CD8-positive, alpha-beta memory T cell (primary cell): ENCODE measurements around the gene OR51Q1. TPM values are rescaled to one million over a fixed set of nuclear protein-coding genes. Genes with fewer than 3 reads are reported as not detected.

ENCODE experiments used
- polyA plus RNA-seq: library from polyadenylated mRNA; unstranded; fragments of 300-500 nt; fragmentation: Illumina TruSeq; gene quantifications from one replicate; pipeline ENCODE4 v1.2.3, GENCODE V29; 2021
- total RNA-seq, 2 experiments: library from RNA; stranded (reverse); gene quantifications; one replicate each; pipeline ENCODE4 v1.2.3, GENCODE V29; 2021

Gene OR51Q1
- total and polyA plus RNA-seq, 3 experiments from 2014 or later: not detected

Other genes starting within 250 kb of the OR51Q1 start
- not detected for gene OR51V1, start 221.4 kb upstream of the OR51Q1 start, total RNA-seq
- not detected for gene OR51V1, start 221.4 kb upstream of the OR51Q1 start, polyA plus RNA-seq
- not detected for gene HBB, start 195.0 kb upstream of the OR51Q1 start, total RNA-seq
- not detected for gene HBB, start 195.0 kb upstream of the OR51Q1 start, polyA plus RNA-seq
- gene HBD, start 187.6 kb upstream of the OR51Q1 start, total RNA-seq: not detected
- gene HBD, start 187.6 kb upstream of the OR51Q1 start, polyA plus RNA-seq: not detected
- not detected for gene HBG1, start 172.3 kb upstream of the OR51Q1 start, total RNA-seq
- not detected for gene HBG1, start 172.3 kb upstream of the OR51Q1 start, polyA plus RNA-seq
- gene HBG2, start 167.3 kb upstream of the OR51Q1 start, total RNA-seq: not detected
- gene HBG2, start 167.3 kb upstream of the OR51Q1 start, polyA plus RNA-seq: not detected
- not detected for gene HBE1, start 152.2 kb upstream of the OR51Q1 start, total RNA-seq
- gene HBE1, start 152.2 kb upstream of the OR51Q1 start, polyA plus RNA-seq: not detected
- not detected for gene OR51B4, start 120.2 kb upstream of the OR51Q1 start, total RNA-seq
- not detected for gene OR51B4, start 120.2 kb upstream of the OR51Q1 start, polyA plus RNA-seq
- not detected for gene OR51B2, start 97.8 kb upstream of the OR51Q1 start, total RNA-seq
- gene OR51B2, start 97.8 kb upstream of the OR51Q1 start, polyA plus RNA-seq: not detected
- not detected for gene OR51B5, start 78.6 kb upstream of the OR51Q1 start, total RNA-seq
- not detected for gene OR51B5, start 78.6 kb upstream of the OR51Q1 start, polyA plus RNA-seq
- gene OR51B6, start 70.6 kb upstream of the OR51Q1 start, total RNA-seq: not detected
- not detected for gene OR51B6, start 70.6 kb upstream of the OR51Q1 start, polyA plus RNA-seq
- gene OR51M1, start 38.3 kb upstream of the OR51Q1 start, total RNA-seq: not detected
- gene OR51M1, start 38.3 kb upstream of the OR51Q1 start, polyA plus RNA-seq: not detected
- gene OR51I1, start 19.4 kb downstream of the OR51Q1 start, total RNA-seq: not detected
- not detected for gene OR51I1, start 19.4 kb downstream of the OR51Q1 start, polyA plus RNA-seq
- not detected for gene OR51I2, start 27.2 kb downstream of the OR51Q1 start, total RNA-seq
- gene OR51I2, start 27.2 kb downstream of the OR51Q1 start, polyA plus RNA-seq: not detected
- gene OR52D1, start 66.6 kb downstream of the OR51Q1 start, total RNA-seq: not detected
- not detected for gene OR52D1, start 66.6 kb downstream of the OR51Q1 start, polyA plus RNA-seq
- not detected for gene UBQLN3, start 87.8 kb downstream of the OR51Q1 start, total RNA-seq
- gene UBQLN3, start 87.8 kb downstream of the OR51Q1 start, polyA plus RNA-seq: not detected
- not detected for gene UBQLNL, start 94.6 kb downstream of the OR51Q1 start, total RNA-seq
- not detected for gene UBQLNL, start 94.6 kb downstream of the OR51Q1 start, polyA plus RNA-seq
- gene OR52H1, start 126.4 kb downstream of the OR51Q1 start, total RNA-seq: not detected
- not detected for gene OR52H1, start 126.4 kb downstream of the OR51Q1 start, polyA plus RNA-seq
- gene OR52B6, start 158.8 kb downstream of the OR51Q1 start, total RNA-seq: not detected
- gene OR52B6, start 158.8 kb downstream of the OR51Q1 start, polyA plus RNA-seq: not detected
- gene TRIM6, start 174.5 kb downstream of the OR51Q1 start, total RNA-seq: under 1 TPM in 1 of 2 experiments, not detected in 1; 0.20 TPM
- gene TRIM6, start 174.5 kb downstream of the OR51Q1 start, polyA plus RNA-seq: not detected
- gene TRIM34, start 202.9 kb downstream of the OR51Q1 start, total RNA-seq: 1 to 10 TPM; 3.1 to 4.1 TPM
- 13.5 TPM for gene TRIM34, start 202.9 kb downstream of the OR51Q1 start, polyA plus RNA-seq